GM21723 (cell line): Measurements from ENCODE around the gene HSD11B2.
"Not testable (repeated sequence)": the region's sequence is repeated elsewhere in the genome, so short reads cannot be mapped to it uniquely, and the experiment has no call there.

ENCODE experiments used
- ATAC-seq: cut with Tn5 transposase; IDR thresholded peaks from one replicate; pipeline ENCODE4 v1.9.1; 2021; ENCODE audit warnings: mild to moderate bottlenecking, moderate library complexity; ENCODE audit not compliant: unreplicated experiment

Gene HSD11B2

GRCh38 chr16:67413978-67414911 lies 16.7 kb upstream of the HSD11B2 start:
- no peak for ATAC-seq

- not testable (repeated sequence) for ATAC-seq
Observed at GRCh38 chr16:67415421-67415820, 15.5 kb upstream of the HSD11B2 start.

- peak; percentile 84 for ATAC-seq
Observed at GRCh38 chr16:67415872-67416793, 14.8 kb upstream of the HSD11B2 start, which contains the start of gene ZDHHC1. Gene ZDHHC1, minus strand, starts transcription at chr16:67416477. Its CDS starts 8,702 bp downstream, at chr16:67407775.

- no peak for ATAC-seq
Observed at GRCh38 chr16:67417333-67418061, 13.4 kb upstream of the HSD11B2 start.

GRCh38 chr16:67419502-67419901 lies 11.4 kb upstream of the HSD11B2 start:
- no peak for ATAC-seq

- no peak for ATAC-seq
Observed at GRCh38 chr16:67419931-67420330, 11.0 kb upstream of the HSD11B2 start.

- ATAC-seq: no peak
Observed at GRCh38 chr16:67421030-67421429, 9.9 kb upstream of the HSD11B2 start.

GRCh38 chr16:67423015-67423414 lies 7.9 kb upstream of the HSD11B2 start:
- no peak for ATAC-seq

GRCh38 chr16:67423611-67424260 lies 7.2 kb upstream of the HSD11B2 start:
- ATAC-seq: no peak

GRCh38 chr16:67424261-67424615 lies 6.7 kb upstream of the HSD11B2 start:
- no peak for ATAC-seq

GRCh38 chr16:67425061-67425460 lies 5.9 kb upstream of the HSD11B2 start:
- no peak for ATAC-seq

- no peak for ATAC-seq
Observed at GRCh38 chr16:67425580-67425979, 5.3 kb upstream of the HSD11B2 start.

- no peak for ATAC-seq
Observed at GRCh38 chr16:67426022-67426421, 4.9 kb upstream of the HSD11B2 start.

- no peak for ATAC-seq
Observed at GRCh38 chr16:67426950-67427349, 4.0 kb upstream of the HSD11B2 start.

- no peak for ATAC-seq
Observed at GRCh38 chr16:67428146-67428731, 2.7 kb upstream of the HSD11B2 start.

- no peak for ATAC-seq
Observed at GRCh38 chr16:67429053-67429798, 1.7 kb upstream of the HSD11B2 start.

GRCh38 chr16:67429799-67430503 lies 970 bp upstream of the HSD11B2 start:
- ATAC-seq: no peak

- ATAC-seq: no peak
Observed at GRCh38 chr16:67430504-67430976, 381 bp upstream of the HSD11B2 start.
